Activated CD8-positive, alpha-beta memory T cell treated with anti-CD3 and anti-CD28 coated beads, Interleukin-2, amount 50 U/mL, for 4 hours (primary cell): ENCODE results near the gene KDELR3.

Source experiments
- DNase-seq: peaks from one replicate; pipeline ENCODE4 v3.0.0-alpha.2; 2020

KDELR3 gene

DNA sequence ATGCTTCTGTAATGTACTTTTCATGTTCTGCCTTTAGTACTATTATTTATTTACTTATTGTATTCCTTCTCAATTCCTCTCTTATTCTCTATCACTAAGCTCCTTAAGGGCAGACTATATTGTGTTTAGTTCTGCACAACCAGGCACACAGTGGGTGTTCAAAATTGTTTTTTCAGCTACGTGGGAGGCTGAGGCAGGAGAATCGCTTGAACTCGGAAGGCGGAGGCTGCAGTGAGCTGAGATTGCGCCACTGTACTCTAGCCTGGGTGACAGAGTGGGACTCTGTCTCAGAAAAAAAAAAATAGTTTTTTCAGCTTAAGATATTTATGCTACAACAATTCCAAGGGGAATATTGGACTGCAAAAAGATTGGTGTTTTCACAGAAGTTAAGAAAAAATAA is 55.6 kb downstream of the KDELR3 start:
- DNase-seq: no peak

DNA sequence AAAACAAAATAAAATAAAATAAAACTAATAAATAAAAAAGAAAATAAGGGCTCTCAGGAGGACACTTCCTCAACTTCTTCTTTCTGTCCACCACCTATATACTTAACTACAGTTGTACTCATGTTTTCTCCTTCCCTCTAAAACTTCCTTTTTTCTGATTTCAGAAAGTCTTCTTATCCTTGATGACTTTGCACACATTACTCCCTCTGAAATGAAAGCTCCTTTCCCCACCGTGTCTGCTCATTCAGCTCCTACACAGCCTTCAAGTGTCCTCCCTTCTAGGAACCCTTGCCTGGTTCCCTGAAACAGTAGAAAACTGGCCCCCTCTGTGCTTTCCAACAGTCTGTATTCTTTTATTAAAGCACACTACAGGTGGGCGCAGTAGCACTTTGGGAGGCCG is 56.5 kb downstream of the KDELR3 start:
- no peak for DNase-seq

DNA sequence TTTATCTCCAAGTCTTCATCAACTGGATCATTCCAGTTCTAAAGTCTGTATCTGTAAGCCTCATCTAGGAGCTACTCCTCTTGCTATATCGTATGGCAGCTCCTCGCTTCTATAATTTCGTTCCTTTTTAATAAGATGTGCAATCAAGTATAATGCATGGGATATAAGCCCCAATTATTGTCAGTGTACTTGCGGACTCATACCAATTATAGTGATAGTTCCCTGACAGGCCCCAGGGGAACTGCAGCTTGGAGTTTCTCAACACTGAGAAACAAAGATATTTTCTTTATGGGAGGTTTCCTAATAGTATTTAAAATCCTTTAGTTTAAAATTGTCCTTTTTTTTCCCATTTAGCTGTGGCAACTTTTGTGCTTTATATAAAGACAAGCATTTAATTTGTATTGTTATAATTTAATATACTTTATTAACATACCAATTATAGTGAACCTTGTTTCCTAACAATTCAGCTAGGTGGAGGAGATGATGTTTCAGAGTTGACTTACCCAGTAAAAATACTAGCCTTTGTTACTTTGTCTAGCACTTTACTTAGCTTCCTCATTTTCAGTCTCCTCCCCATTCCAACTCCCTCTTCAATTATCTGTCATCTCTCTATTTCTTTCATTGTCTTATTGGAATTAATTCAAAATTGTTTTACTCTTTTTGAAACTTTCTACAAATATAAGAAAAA is 63.5 kb downstream of the KDELR3 start:
- DNase-seq: no peak
